ENCODE data around the gene ESPN. TPM values are rescaled to one million over a fixed set of nuclear protein-coding genes. Genes with fewer than 3 reads are reported as not detected.

The ESPN gene
- polyA plus RNA-seq, 1 donor (not counting 4 experiments of a cell fraction or from before 2014, with no cell fraction given) = 0.47 TPM

GRCh38 chr1:6497215-6497866 lies 72.8 kb downstream of the ESPN start:
- DNase-seq (ENCODE audit: low read depth, low spot score) (no peak), FAIRE-seq (no peak)
- H3K36me3 ChIP-seq (ENCODE audit: control insufficient read depth in 2 of 2, extremely low read depth in 1 of 2, insufficient read depth in 2 of 2, low read length in 2 of 2) = peaks cover 0 to 2% of the 10 kb centered on the region in 2 experiments
- H3K4me2 ChIP-seq (ENCODE audit: control insufficient read depth, extremely low read depth, insufficient read depth, low read depth, low read length) = peak overlapping the region; percentile 85
- peak overlapping the region; percentile 72 for H3K9ac ChIP-seq (ENCODE audit: control insufficient read depth, extremely low read depth, insufficient read depth, low read length)
- H3K4me3 ChIP-seq (ENCODE audit: control insufficient read depth in 2 of 3, extremely low read depth in 1 of 3, insufficient read depth in 2 of 3, low read depth in 1 of 3, low read length in 3 of 3) = peak overlapping the region; percentile 63 to 72 (median 70)
- TF ChIP-seq CTCF (optimal IDR thresholded peaks at IDR 0.05 in 1 of 3, IDR thresholded peaks at IDR 0.05 in 1 of 3, conservative IDR thresholded peaks at IDR 0.05 in 1 of 3; ENCODE audit: extremely low read depth in 1 of 3, insufficient read depth in 2 of 3, low read length in 3 of 3) (no peak), EZH2 (IDR thresholded peaks at IDR 0.05; ENCODE audit: low read length) (no peak)
- H3K27ac ChIP-seq (ENCODE audit: control insufficient read depth, insufficient read depth, low read length) = no peak overlapping the region
- no peaks in the 10 kb centered on the region for H4K20me1 ChIP-seq (ENCODE audit: control insufficient read depth, extremely low read depth, insufficient read depth, low read length)
- H3K9me1 ChIP-seq (ENCODE audit: control insufficient read depth, extremely low read depth, insufficient read depth, low read length) = no peaks in the 10 kb centered on the region
- peaks cover 3% of the 10 kb centered on the region for H3K27me3 ChIP-seq (ENCODE audit: control insufficient read depth, extremely low read depth, insufficient read depth, low read length)
- no peaks in the 10 kb centered on the region for H3K9me3 ChIP-seq (ENCODE audit: control insufficient read depth, low read depth, low read length)
- H2AFZ ChIP-seq (ENCODE audit: control insufficient read depth, low read length) = peak overlapping the region; percentile 68
- dilution Hi-C loops (cut with MboI; ENCODE audit: extremely low pct_ligation_motif_present, low sequenced_read_pairs) = no loop called here
- peaks cover 25% of the 10 kb centered on the region for H3K4me1 ChIP-seq (ENCODE audit: control insufficient read depth, extremely low read depth, insufficient read depth, low read length)
- H3K79me2 ChIP-seq (ENCODE audit: control insufficient read depth, insufficient read depth, low read length) = no peaks in the 10 kb centered on the region

GRCh38 chr1:6497867-6498575 lies 73.4 kb downstream of the ESPN start:
- dilution Hi-C loops (cut with MboI; ENCODE audit: extremely low pct_ligation_motif_present, low sequenced_read_pairs) = no loop called here
- H2AFZ ChIP-seq (ENCODE audit: control insufficient read depth, low read length) = peak overlapping the region; percentile 68
- TF ChIP-seq EZH2 (IDR thresholded peaks at IDR 0.05; ENCODE audit: low read length) (no peak), CTCF (optimal IDR thresholded peaks at IDR 0.05 in 1 of 3, IDR thresholded peaks at IDR 0.05 in 1 of 3, conservative IDR thresholded peaks at IDR 0.05 in 1 of 3; ENCODE audit: extremely low read depth in 1 of 3, insufficient read depth in 2 of 3, low read length in 3 of 3) (no peak)

More at GRCh38 chr1:6497867-6498575, 73.4 kb downstream of the ESPN start:
- Histone ChIP-seq H4K20me1 (ENCODE audit: control insufficient read depth, extremely low read depth, insufficient read depth, low read length) (no peaks in the 10 kb centered on the region), H3K27me3 (ENCODE audit: control insufficient read depth, extremely low read depth, insufficient read depth, low read length) (peaks cover 3% of the 10 kb centered on the region), H3K9me3 (ENCODE audit: control insufficient read depth, low read depth, low read length) (no peaks in the 10 kb centered on the region), H3K79me2 (ENCODE audit: control insufficient read depth, insufficient read depth, low read length) (no peaks in the 10 kb centered on the region), H3K9me1 (ENCODE audit: control insufficient read depth, extremely low read depth, insufficient read depth, low read length) (no peaks in the 10 kb centered on the region), H3K4me1 (ENCODE audit: control insufficient read depth, extremely low read depth, insufficient read depth, low read length) (peaks cover 18% of the 10 kb centered on the region), H3K4me2 (ENCODE audit: control insufficient read depth, extremely low read depth, insufficient read depth, low read depth, low read length) (peak overlapping the region; percentile 80), H3K27ac (ENCODE audit: control insufficient read depth, insufficient read depth, low read length) (no peak overlapping the region), H3K9ac (ENCODE audit: control insufficient read depth, extremely low read depth, insufficient read depth, low read length) (peak overlapping the region; percentile 62), H3K36me3 (ENCODE audit: control insufficient read depth in 2 of 2, extremely low read depth in 1 of 2, insufficient read depth in 2 of 2, low read length in 2 of 2) (peaks cover 0 to 2% of the 10 kb centered on the region in 2 experiments), H3K4me3 (ENCODE audit: control insufficient read depth in 2 of 3, extremely low read depth in 1 of 3, insufficient read depth in 2 of 3, low read depth in 1 of 3, low read length in 3 of 3) (peak overlapping the region; percentile 63 to 72 (median 69))
- no peak for FAIRE-seq
- DNase-seq (ENCODE audit: low read depth, low spot score) = no peak
